Measurements from ENCODE around the gene ZDHHC15. TPM values are rescaled to one million over a fixed set of nuclear protein-coding genes. Genes with fewer than 3 reads are reported as not detected.
"Not testable (repeated sequence)": the region's sequence is repeated elsewhere in the genome, so short reads cannot be mapped to it uniquely, and the experiment has no call there.

Gene ZDHHC15
- polyA plus RNA-seq (2013, experiment 1 of 2) = 1.8 TPM
- polyA plus RNA-seq (2013, experiment 2 of 2) = 1.9 TPM

- Histone ChIP-seq H3K4ac (ENCODE audit: low read depth, low read length) (no peak within 1 kb of the TSS), H2BK120ac (ENCODE audit: low read depth, low read length) (no peak within 1 kb of the TSS), H3K23ac (ENCODE audit: low read length) (no peak within 1 kb of the TSS), H2BK15ac (replicated peaks; ENCODE audit: low read depth) (no peak within 1 kb of the TSS), H3K79me2 (ENCODE audit: control insufficient read depth, insufficient read depth, low read length) (no peaks in the 10 kb centered on the region), H3K79me1 (ENCODE audit: low read length) (no peaks in the 10 kb centered on the region), H3K36me3 (ENCODE audit: control insufficient read depth, insufficient read depth, low read length) (no peaks in the 10 kb centered on the region), H4K8ac (ENCODE audit: low read depth, low read length) (no peak within 1 kb of the TSS), H2AK5ac (ENCODE audit: low read length) (no peak within 1 kb of the TSS), H4K5ac (ENCODE audit: low read length) (no peak within 1 kb of the TSS), H3K18ac (ENCODE audit: low read length) (no peak within 1 kb of the TSS), H3K4me1 (ENCODE audit: control insufficient read depth, low read depth, low read length) (no peaks in the 10 kb centered on the region), H3K4me2 (ENCODE audit: low read length) (peak within 1 kb of the TSS; percentile 42), H3K56ac (ENCODE audit: low read length) (peak within 1 kb of the TSS; percentile 82), H2BK5ac (ENCODE audit: low read length) (no peak within 1 kb of the TSS), H3K27ac (ENCODE audit: low read depth, low read length) (no peak within 1 kb of the TSS), H3K4me3 (ENCODE audit: low read length) (peak within 1 kb of the TSS; percentile 43), H3K9ac (ENCODE audit: low read length) (peak within 1 kb of the TSS; percentile 56), H3K27me3 (ENCODE audit: insufficient read depth, low read length, poor library complexity) (no peaks in the 10 kb centered on the region)
- WGBS (ENCODE audit: extremely low coverage, insufficient coverage, low lambda C conversion rate) = no CpG with 5 or more reads among the region's 45 CpGs
- peak; percentile 72 for DNase-seq
Observed at GRCh38 chrX:75522565-75523431, at the start of gene ZDHHC15. TSS of gene ZDHHC15 (minus strand) at chrX:75523037. CDS start at chrX:75523024, 13 bp downstream.

- no CpG with 5 or more reads among the region's 18 CpGs for WGBS (ENCODE audit: extremely low coverage, insufficient coverage, low lambda C conversion rate)
- not testable (repeated sequence) for H3K9ac ChIP-seq (ENCODE audit: low read length)
Observed at GRCh38 chrX:75560544-75560943, 37.7 kb upstream of the ZDHHC15 start.

GRCh38 chrX:75547783-75548182 lies 24.9 kb upstream of the ZDHHC15 start:
- DNase-seq = no peak
- no peaks in the 10 kb centered on the region for H3K36me3 ChIP-seq (ENCODE audit: control insufficient read depth, insufficient read depth, low read length)
- H3K4ac ChIP-seq (ENCODE audit: low read depth, low read length) = no peak overlapping the region
- H2AK5ac ChIP-seq (ENCODE audit: low read length) = no peak overlapping the region
- no peak overlapping the region for H2BK15ac ChIP-seq (replicated peaks; ENCODE audit: low read depth)
- H3K27ac ChIP-seq (ENCODE audit: low read depth, low read length) = no peak overlapping the region
- H3K4me3 ChIP-seq (ENCODE audit: low read length) = no peak overlapping the region
- WGBS (ENCODE audit: extremely low coverage, insufficient coverage, low lambda C conversion rate) = no CpG with 5 or more reads among the region's 3 CpGs
- no peak overlapping the region for H3K9ac ChIP-seq (ENCODE audit: low read length)
- no peaks in the 10 kb centered on the region for H3K79me1 ChIP-seq (ENCODE audit: low read length)
- H2BK120ac ChIP-seq (ENCODE audit: low read depth, low read length) = no peak overlapping the region
- no peaks in the 10 kb centered on the region for H3K79me2 ChIP-seq (ENCODE audit: control insufficient read depth, insufficient read depth, low read length)
- H4K5ac ChIP-seq (ENCODE audit: low read length) = no peak overlapping the region
- no peak overlapping the region for H2BK5ac ChIP-seq (ENCODE audit: low read length)
- no peaks in the 10 kb centered on the region for H3K27me3 ChIP-seq (ENCODE audit: insufficient read depth, low read length, poor library complexity)
- H3K18ac ChIP-seq (ENCODE audit: low read length) = no peak overlapping the region
- no peak overlapping the region for H4K8ac ChIP-seq (ENCODE audit: low read depth, low read length)
- no peak overlapping the region for H3K4me2 ChIP-seq (ENCODE audit: low read length)
- no peak overlapping the region for H3K23ac ChIP-seq (ENCODE audit: low read length)
- no peaks in the 10 kb centered on the region for H3K4me1 ChIP-seq (ENCODE audit: control insufficient read depth, low read depth, low read length)
- H3K56ac ChIP-seq (ENCODE audit: low read length) = no peak overlapping the region

More at GRCh38 chrX:75560544-75560943, 37.7 kb upstream of the ZDHHC15 start:
- not testable (repeated sequence) for H2AK5ac ChIP-seq (ENCODE audit: low read length); H3K18ac ChIP-seq (ENCODE audit: low read length); H3K56ac ChIP-seq (ENCODE audit: low read length); H3K4me3 ChIP-seq (ENCODE audit: low read length); H2BK15ac ChIP-seq (replicated peaks; ENCODE audit: low read depth); H3K79me2 ChIP-seq (ENCODE audit: control insufficient read depth, insufficient read depth, low read length); H3K36me3 ChIP-seq (ENCODE audit: control insufficient read depth, insufficient read depth, low read length); DNase-seq; H3K23ac ChIP-seq (ENCODE audit: low read length); H4K5ac ChIP-seq (ENCODE audit: low read length); H3K79me1 ChIP-seq (ENCODE audit: low read length); H2BK120ac ChIP-seq (ENCODE audit: low read depth, low read length); H3K4me2 ChIP-seq (ENCODE audit: low read length); H3K27me3 ChIP-seq (ENCODE audit: insufficient read depth, low read length, poor library complexity); H2BK5ac ChIP-seq (ENCODE audit: low read length); H3K4me1 ChIP-seq (ENCODE audit: control insufficient read depth, low read depth, low read length); H3K4ac ChIP-seq (ENCODE audit: low read depth, low read length); H4K8ac ChIP-seq (ENCODE audit: low read depth, low read length); H3K27ac ChIP-seq (ENCODE audit: low read depth, low read length)

- no peaks in the 10 kb centered on the region for H3K79me1 ChIP-seq (ENCODE audit: low read length)
- no peak overlapping the region for H3K27ac ChIP-seq (ENCODE audit: low read depth, low read length)
- no peak overlapping the region for H3K56ac ChIP-seq (ENCODE audit: low read length)
- H3K23ac ChIP-seq (ENCODE audit: low read length) = no peak overlapping the region
- no peak overlapping the region for H2BK5ac ChIP-seq (ENCODE audit: low read length)
- H3K27me3 ChIP-seq (ENCODE audit: insufficient read depth, low read length, poor library complexity) = no peaks in the 10 kb centered on the region
- no peak overlapping the region for H3K4me2 ChIP-seq (ENCODE audit: low read length)
- H3K4ac ChIP-seq (ENCODE audit: low read depth, low read length) = no peak overlapping the region
- H3K36me3 ChIP-seq (ENCODE audit: control insufficient read depth, insufficient read depth, low read length) = no peaks in the 10 kb centered on the region
- H3K18ac ChIP-seq (ENCODE audit: low read length) = no peak overlapping the region
- no peak overlapping the region for H3K9ac ChIP-seq (ENCODE audit: low read length)
- no peak overlapping the region for H3K4me3 ChIP-seq (ENCODE audit: low read length)
- no CpG with 5 or more reads among the region's 2 CpGs for WGBS (ENCODE audit: extremely low coverage, insufficient coverage, low lambda C conversion rate)
- no peak overlapping the region for H2AK5ac ChIP-seq (ENCODE audit: low read length)
- H2BK120ac ChIP-seq (ENCODE audit: low read depth, low read length) = no peak overlapping the region
- H4K5ac ChIP-seq (ENCODE audit: low read length) = no peak overlapping the region
- no peak overlapping the region for H4K8ac ChIP-seq (ENCODE audit: low read depth, low read length)
- no peak for DNase-seq
- no peaks in the 10 kb centered on the region for H3K4me1 ChIP-seq (ENCODE audit: control insufficient read depth, low read depth, low read length)
- no peak overlapping the region for H2BK15ac ChIP-seq (replicated peaks; ENCODE audit: low read depth)
- H3K79me2 ChIP-seq (ENCODE audit: control insufficient read depth, insufficient read depth, low read length) = no peaks in the 10 kb centered on the region
Observed at GRCh38 chrX:75546724-75547511, 24.1 kb upstream of the ZDHHC15 start.

- Histone ChIP-seq H3K9ac (ENCODE audit: low read length) (no peak overlapping the region), H3K4me1 (ENCODE audit: control insufficient read depth, low read depth, low read length) (no peaks in the 10 kb centered on the region), H3K27me3 (ENCODE audit: insufficient read depth, low read length, poor library complexity) (no peaks in the 10 kb centered on the region), H2BK5ac (ENCODE audit: low read length) (no peak overlapping the region), H2BK120ac (ENCODE audit: low read depth, low read length) (no peak overlapping the region), H2BK15ac (replicated peaks; ENCODE audit: low read depth) (no peak overlapping the region), H3K18ac (ENCODE audit: low read length) (no peak overlapping the region), H3K56ac (ENCODE audit: low read length) (no peak overlapping the region), H3K4me3 (ENCODE audit: low read length) (no peak overlapping the region), H3K27ac (ENCODE audit: low read depth, low read length) (no peak overlapping the region), H3K23ac (ENCODE audit: low read length) (no peak overlapping the region), H3K79me1 (ENCODE audit: low read length) (no peaks in the 10 kb centered on the region), H2AK5ac (ENCODE audit: low read length) (no peak overlapping the region), H3K36me3 (ENCODE audit: control insufficient read depth, insufficient read depth, low read length) (no peaks in the 10 kb centered on the region), H4K8ac (ENCODE audit: low read depth, low read length) (no peak overlapping the region), H4K5ac (ENCODE audit: low read length) (no peak overlapping the region), H3K4me2 (ENCODE audit: low read length) (no peak overlapping the region), H3K4ac (ENCODE audit: low read depth, low read length) (no peak overlapping the region), H3K79me2 (ENCODE audit: control insufficient read depth, insufficient read depth, low read length) (no peaks in the 10 kb centered on the region)
- no CpG with 5 or more reads among the region's 2 CpGs for WGBS (ENCODE audit: extremely low coverage, insufficient coverage, low lambda C conversion rate)
- no peak for DNase-seq
Observed at GRCh38 chrX:75544786-75545185, 21.9 kb upstream of the ZDHHC15 start.

Data from mesendoderm (in vitro differentiated cells).